GM19438 (cell line): Measurements from ENCODE around the gene SPP1.
"Not testable (repeated sequence)": the region's sequence is repeated elsewhere in the genome, so short reads cannot be mapped to it uniquely, and the experiment has no call there.

ENCODE experiments used
- ATAC-seq: cut with Tn5 transposase; IDR thresholded peaks from one replicate; pipeline ENCODE4 v1.9.1; 2021; ENCODE audit warnings: low read depth; ENCODE audit not compliant: unreplicated experiment

The SPP1 gene

GRCh38 chr4:87975466-87975865, at the start of gene SPP1:
SPP1 (plus strand) TSS chr4:87975714; CDS start chr4:87976896, 1,182 bp downstream.
- ATAC-seq: peak; percentile 79

DNA sequence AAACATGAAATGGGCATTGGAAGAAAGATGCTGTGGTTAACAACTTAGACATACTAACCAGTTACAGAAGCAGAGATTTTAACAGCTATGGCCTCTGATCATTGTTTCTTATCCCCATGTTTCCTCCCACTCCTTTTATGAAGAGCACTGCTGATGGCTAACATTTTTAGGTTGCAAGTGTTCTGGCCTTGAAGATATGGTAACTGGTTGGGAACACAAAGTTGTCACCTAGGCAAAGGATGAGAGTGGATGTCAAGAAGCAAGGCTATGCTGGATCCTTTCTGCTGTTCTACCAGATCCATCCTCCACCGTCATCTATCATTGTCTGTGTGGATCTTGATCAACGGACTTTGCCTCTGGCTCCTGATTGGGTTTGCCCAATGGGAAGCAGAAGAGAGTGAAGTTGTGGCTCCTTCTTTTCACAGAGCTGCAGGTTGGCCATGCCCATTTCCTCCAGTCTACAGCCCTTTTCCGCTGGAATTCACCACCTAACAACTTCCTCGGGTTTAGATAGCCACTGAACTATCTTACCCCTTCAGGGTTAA, 48.9 kb upstream of the SPP1 start:
- no peak for ATAC-seq

DNA sequence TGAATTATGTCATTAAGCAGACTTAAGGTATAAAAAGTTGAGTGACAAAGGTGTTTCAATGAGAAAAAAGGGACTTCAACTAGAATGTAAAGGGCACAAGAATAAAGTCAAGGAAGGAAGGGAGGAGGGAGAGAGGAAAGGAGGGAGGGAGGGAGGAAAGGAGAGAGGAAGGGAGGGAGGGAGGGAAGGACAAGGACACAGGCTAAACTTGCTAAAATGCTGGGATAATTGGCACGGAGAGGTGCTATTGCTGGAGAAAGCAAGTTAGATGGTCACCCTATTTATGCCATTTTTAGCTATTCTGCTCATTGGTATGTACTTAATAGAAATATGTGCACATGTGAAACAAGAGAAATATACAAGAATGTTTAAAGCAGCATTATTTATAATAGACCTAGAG, 44.9 kb upstream of the SPP1 start:
- ATAC-seq: no peak

- no peak for ATAC-seq
Observed at GRCh38 chr4:87931932-87932331, 43.6 kb upstream of the SPP1 start.

- no peak for ATAC-seq
Observed at GRCh38 chr4:87932718-87933141, 42.8 kb upstream of the SPP1 start.

GRCh38 chr4:87933337-87933736, 42.2 kb upstream of the SPP1 start:
- ATAC-seq: no peak

DNA sequence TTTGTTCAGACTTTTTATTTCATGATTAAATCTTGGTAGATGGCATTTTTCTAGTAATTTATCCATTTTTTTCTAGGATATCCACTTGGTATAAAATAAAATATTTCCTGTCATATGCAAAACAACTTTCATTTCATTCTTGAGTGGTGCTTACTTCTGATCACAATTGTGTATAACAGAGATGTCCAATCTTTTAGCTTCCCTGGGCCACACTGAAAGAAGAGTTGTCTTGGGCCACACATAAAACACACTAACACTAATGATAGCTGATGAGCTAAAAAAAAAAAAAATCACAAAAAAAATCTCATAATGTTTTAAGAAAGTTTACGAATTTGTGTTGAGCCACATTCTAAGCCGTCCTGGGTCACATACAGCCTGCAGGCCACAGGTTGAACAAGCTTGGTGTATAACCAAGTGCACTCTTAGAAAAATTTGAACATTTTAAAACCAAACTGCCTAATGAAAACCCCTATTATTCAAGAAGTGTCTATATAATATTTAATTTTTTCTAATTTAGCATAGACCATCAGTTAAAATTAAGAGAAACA, 41.3 kb upstream of the SPP1 start:
- no peak for ATAC-seq

DNA sequence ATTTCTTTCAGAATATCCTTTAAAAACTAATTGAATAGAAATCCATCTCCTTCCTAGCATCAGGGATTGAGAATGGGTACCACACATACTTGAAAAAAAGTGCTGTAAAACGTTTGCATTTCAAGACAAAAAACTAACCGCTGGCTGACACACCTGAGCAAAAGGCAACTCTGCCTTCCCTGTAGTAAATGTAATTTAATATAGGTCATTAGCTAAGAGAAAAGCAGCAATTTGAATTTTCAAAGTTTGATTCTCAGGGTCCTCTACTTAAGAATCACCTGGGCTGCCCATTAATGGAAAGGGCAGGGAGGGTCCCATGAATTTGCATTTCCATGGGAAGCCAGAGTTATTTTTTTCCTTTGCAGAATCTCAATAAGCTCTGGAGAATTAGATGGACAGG, 40.5 kb upstream of the SPP1 start:
- no peak for ATAC-seq

DNA sequence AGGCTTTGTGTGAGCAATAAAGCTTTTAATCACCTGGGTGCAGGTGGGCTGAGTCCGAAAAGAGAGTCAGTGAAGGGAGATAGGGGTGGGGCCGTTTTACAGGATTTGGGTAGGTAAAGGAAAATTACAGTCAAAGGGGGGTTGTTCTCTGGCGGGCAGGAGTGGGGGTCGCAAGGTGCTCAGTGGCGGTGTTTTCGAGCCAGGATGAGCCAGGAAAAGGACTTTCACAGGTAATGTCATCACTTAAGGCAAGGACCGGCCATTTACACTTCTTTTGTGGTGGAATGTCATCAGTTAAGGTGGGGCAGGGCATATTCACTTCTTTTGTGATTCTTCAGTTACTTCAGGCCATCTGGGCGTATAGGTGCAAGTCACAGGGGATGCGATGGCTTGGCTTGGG, 39.6 kb upstream of the SPP1 start:
- ATAC-seq: not testable (repeated sequence)

DNA sequence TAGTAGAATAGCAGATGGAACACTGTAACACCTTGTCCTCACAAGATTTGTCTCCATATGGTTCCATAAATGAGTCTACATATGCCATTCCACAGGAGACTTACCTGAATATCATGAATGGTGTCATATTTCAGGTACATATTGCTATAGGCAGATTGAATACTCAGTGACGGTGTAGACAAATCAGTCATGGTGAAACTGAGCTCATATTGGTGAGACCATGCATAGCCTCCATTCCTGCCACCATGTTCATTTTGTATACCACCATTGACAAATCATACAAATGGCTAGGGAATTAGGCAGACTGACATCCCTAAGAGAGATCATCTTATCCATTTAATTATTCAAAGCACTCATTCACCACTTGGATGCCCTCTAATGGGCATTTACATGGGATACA, 38.0 kb upstream of the SPP1 start:
- ATAC-seq: no peak

- ATAC-seq: no peak
Observed at GRCh38 chr4:87938746-87939145, 36.8 kb upstream of the SPP1 start.

- ATAC-seq: no peak
Observed at GRCh38 chr4:87939978-87940690, 35.4 kb upstream of the SPP1 start.

DNA sequence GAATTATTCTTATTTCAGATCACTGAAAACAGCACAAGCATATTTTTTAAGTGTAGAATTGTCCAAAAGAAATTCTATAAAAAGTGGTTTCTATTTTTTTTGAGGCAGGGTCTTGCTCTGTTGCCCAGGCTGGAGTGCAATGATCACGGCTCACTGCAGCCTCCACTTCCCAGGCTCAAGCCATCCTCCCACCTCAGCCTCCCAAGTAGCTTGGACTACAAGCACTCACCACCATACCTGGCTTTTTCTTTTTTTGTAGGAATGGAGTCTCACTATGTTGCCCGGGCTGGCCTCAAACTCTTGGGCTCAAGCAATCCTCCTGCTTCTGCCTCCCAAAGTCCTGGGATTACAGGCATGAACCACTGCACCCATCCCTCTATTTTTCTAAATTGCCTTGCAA, 34.7 kb upstream of the SPP1 start:
- not testable (repeated sequence) for ATAC-seq

DNA sequence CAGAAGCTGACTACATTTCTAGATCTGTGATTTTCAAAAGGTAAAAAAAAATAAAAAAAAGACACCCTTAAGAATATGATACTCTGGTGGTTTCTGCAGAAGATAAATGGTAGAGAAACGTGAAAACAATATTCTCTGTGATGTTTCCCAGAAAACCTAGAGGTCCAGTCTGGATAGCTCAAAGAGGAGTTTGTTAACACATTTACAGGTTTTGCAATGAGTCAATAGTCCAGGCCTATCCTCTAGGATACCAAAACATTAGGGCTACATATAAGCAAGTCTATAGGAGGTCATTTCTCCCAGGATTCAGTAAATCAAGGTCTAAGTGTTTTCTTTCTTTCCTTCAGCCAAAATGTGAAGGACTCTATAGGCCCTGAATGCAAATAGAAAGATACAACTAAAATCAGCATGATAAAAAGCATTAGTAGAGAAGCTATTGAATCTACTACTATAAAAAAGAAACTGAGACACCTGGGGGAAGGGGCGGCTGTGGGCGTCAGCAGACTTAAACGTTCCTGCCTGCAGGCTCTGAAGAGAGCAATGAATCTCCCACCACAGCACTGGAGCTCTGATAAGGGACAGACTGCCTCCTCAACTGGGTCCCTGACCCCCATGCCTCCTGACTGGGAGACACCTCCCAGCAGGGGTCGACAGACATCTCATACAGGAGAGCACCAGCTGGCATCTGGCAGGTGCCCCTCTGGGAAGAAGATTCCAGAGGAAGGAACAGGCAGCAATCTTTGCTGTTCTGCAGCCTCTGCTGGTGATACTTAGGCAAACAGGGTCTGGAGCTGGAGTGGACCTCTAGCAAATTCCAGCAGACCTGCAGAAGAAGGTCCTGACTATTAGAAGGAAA, 33.7 kb upstream of the SPP1 start:
- ATAC-seq: no peak

GRCh38 chr4:87943660-87944149, 31.8 kb upstream of the SPP1 start:
- ATAC-seq: no peak

GRCh38 chr4:87944967-87945366, 30.5 kb upstream of the SPP1 start:
- no peak for ATAC-seq

DNA sequence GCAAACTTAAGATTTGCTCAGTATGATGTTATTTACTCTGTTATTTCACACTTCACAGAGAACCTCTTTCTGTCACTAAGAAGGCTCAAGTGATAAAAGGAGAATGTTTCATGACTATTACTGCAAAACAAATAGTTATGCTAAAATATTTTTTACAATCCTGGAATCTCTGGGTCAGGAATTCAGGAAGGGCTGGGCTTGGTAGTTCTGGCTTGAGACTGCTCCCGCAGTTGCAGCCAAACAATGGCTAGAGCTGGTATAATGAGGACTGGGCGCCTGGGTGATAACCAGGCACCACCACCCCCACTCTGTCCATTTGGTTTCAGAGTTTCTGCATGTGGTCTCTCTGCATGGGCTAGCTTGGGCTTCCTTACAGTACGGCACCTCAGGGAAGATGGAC, 28.7 kb upstream of the SPP1 start:
- ATAC-seq: no peak

- no peak for ATAC-seq
Observed at GRCh38 chr4:87947381-87948160, 27.9 kb upstream of the SPP1 start.

- no peak for ATAC-seq
Observed at GRCh38 chr4:87949961-87950360, 25.6 kb upstream of the SPP1 start.

DNA sequence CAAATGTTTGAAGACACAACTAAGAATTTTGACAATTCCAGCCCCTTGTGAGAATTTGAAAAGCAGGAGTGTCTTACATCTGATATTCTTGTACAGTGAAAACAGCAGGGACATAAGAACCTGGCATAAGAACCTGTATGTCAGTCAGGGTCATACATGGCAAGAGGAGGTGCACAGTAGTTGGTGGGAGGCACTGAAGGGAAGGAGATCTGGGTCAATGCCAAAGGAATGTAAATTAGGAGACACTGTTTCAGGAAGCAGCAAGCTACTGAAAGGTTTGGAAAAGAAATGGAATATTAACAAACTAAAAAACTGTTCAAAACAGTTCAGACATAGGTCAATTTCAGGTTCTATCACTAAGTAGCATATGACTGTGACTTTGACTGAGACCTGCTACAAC, 25.0 kb upstream of the SPP1 start:
- ATAC-seq: no peak
